K562 treated with DMSO at 1 percent for 24 hours (cell line): Measurements from ENCODE around the gene DFFB. TPM values are rescaled to one million over a fixed set of nuclear protein-coding genes. Genes with fewer than 3 reads are reported as not detected.

Source experiments
- total RNA-seq: library from RNA; unstranded; fragments of 300-600 nt; gene quantifications from 2 replicates; pipeline ENCODE4 v1.2.3, GENCODE V29; 2022; ENCODE audit warnings: low read depth; ENCODE audit not compliant: insufficient read depth

DFFB gene
- total RNA-seq: 4.6 and 5.9 TPM in 2 replicates

GRCh38 chr1:3856923-3857790 lies at the start of gene DFFB, which contains the start of gene CEP104:
Gene DFFB (plus strand): TSS chr1:3857476. CDS start chr1:3857604, 128 bp downstream.
Gene CEP104 (minus strand): TSS chr1:3857211. CDS start chr1:3852407, 4,804 bp downstream.

GRCh38 chr1:3900150-3900968 lies 43.1 kb downstream of the DFFB start, which contains the start of gene C1orf174:
Gene C1orf174 (minus strand): TSS chr1:3900272. CDS start chr1:3900186, 86 bp downstream.

Other genes starting within 250 kb of the DFFB start
- gene MEGF6, start 246.0 kb upstream of the DFFB start, total RNA-seq: 2.3 and 5.2 TPM in 2 replicates
- gene TPRG1L, start 232.5 kb upstream of the DFFB start, total RNA-seq: 24.3 and 29.6 TPM in 2 replicates
- gene WRAP73, start 207.4 kb upstream of the DFFB start, total RNA-seq: 34.6 and 40.1 TPM in 2 replicates
- 1.3 and 1.7 TPM in 2 replicates for gene TP73, start 205.0 kb upstream of the DFFB start, total RNA-seq
- gene CCDC27, start 105.0 kb upstream of the DFFB start, total RNA-seq: not detected in 2 replicates
- gene SMIM1, start 84.7 kb upstream of the DFFB start, total RNA-seq: 73.0 and 79.5 TPM in 2 replicates
- gene LRRC47, start 61.0 kb upstream of the DFFB start, total RNA-seq: 50.5 and 51.7 TPM in 2 replicates
- gene CEP104, start 265 bp upstream of the DFFB start, total RNA-seq: 35.2 and 43.7 TPM in 2 replicates
- gene C1orf174, start 42.8 kb downstream of the DFFB start, total RNA-seq: 20.9 and 25.0 TPM in 2 replicates